ENCODE data around the gene ARF3. TPM values are rescaled to one million over a fixed set of nuclear protein-coding genes. Genes with fewer than 3 reads are reported as not detected.
A peak's percentile ranks its signal among the peaks of the same experiment; 100 is the strongest.

Gene ARF3
- total and polyA plus RNA-seq, 7 experiments from 2014 or later = 15.9 to 137 (median 52.5) TPM

- peaks cover 0 to 62% (median 5%) of the 10 kb centered on the region in 5 donors for H3K27me3 Mint-ChIP-seq
- no peak for DNase-seq
- H3K4me3 Mint-ChIP-seq = no peak overlapping the region
- no peaks in the 10 kb centered on the region for H3K36me3 Mint-ChIP-seq
- Histone ChIP-seq H3K4me3 (ENCODE audit: low read length) (no peak overlapping the region), H3K27ac (ENCODE audit: low read depth, low read length) (no peak overlapping the region), H3K36me3 (ENCODE audit: control insufficient read depth in 2 of 3, insufficient read depth in 3 of 3, low read length in 3 of 3) (no peaks in the 10 kb centered on the region), H3K4me1 (ENCODE audit: control insufficient read depth in 2 of 2, insufficient read depth in 2 of 2, low read length in 2 of 2) (peaks cover 5 to 16% of the 10 kb centered on the region in 2 donors), H3K9me3 (ENCODE audit: control insufficient read depth in 2 of 3, low read length in 3 of 3) (no peaks in the 10 kb centered on the region), H3K27me3 (ENCODE audit: control insufficient read depth in 2 of 2, insufficient read depth in 2 of 2, low read length in 2 of 2) (peaks cover 0 to 2% of the 10 kb centered on the region in 2 donors)
- H3K27ac Mint-ChIP-seq = no peak overlapping the region
- H3K4me1 Mint-ChIP-seq = peaks cover 0 to 14% (median 2%) of the 10 kb centered on the region in 7 donors
- POLR2A ChIA-PET = no interaction called here
- intact Hi-C loops (cut with micrococcal nuclease) = no loop called here
- ATAC-seq = no peak
- no peaks in the 10 kb centered on the region for H3K9me3 Mint-ChIP-seq
- CTCF ChIA-PET = interaction anchor here (0.5 kb wide), 1 partner anchor 24 kb away, joined by 3 read pairs; no protein-coding TSS in a partner anchor
Observed at GRCh38 chr12:48965298-48965838, 8.1 kb upstream of the ARF3 start.

- ChIA-PET POLR2A (no interaction called here), CTCF (interaction anchor here (0.6 kb wide), 1 partner anchor 22 kb away, joined by 4 read pairs; no protein-coding TSS in a partner anchor)
- H3K27ac ChIP-seq (ENCODE audit: low read depth, low read length) = no peak overlapping the region
- no peak overlapping the region for H3K4me3 Mint-ChIP-seq
- H3K9me3 ChIP-seq (ENCODE audit: control insufficient read depth in 2 of 3, low read length in 3 of 3) = no peaks in the 10 kb centered on the region
- no peaks in the 10 kb centered on the region for H3K9me3 Mint-ChIP-seq
- peaks cover 0 to 15% (median 11%) of the 10 kb centered on the region in 7 donors for H3K4me1 Mint-ChIP-seq
- no peak overlapping the region for H3K4me3 ChIP-seq (ENCODE audit: low read length)
- H3K27me3 Mint-ChIP-seq = peaks cover 0 to 53% (median 5%) of the 10 kb centered on the region in 5 donors
- H3K4me1 ChIP-seq (ENCODE audit: control insufficient read depth in 2 of 2, insufficient read depth in 2 of 2, low read length in 2 of 2) = peaks cover 5 to 6% of the 10 kb centered on the region in 2 donors
- intact Hi-C loops (cut with micrococcal nuclease) = no loop called here
- no peak overlapping the region for H3K27ac Mint-ChIP-seq
- ATAC-seq (no peak), DNase-seq (no peak)
- H3K36me3 Mint-ChIP-seq = peaks cover 0 to 1% (median 0%) of the 10 kb centered on the region in 5 donors
- no peaks in the 10 kb centered on the region for H3K27me3 ChIP-seq (ENCODE audit: control insufficient read depth in 2 of 2, insufficient read depth in 2 of 2, low read length in 2 of 2)
- peaks cover 0 to 5% (median 0%) of the 10 kb centered on the region in 3 experiments for H3K36me3 ChIP-seq (ENCODE audit: control insufficient read depth in 2 of 3, insufficient read depth in 3 of 3, low read length in 3 of 3)
Observed at GRCh38 chr12:48961801-48962200, 4.5 kb upstream of the ARF3 start.

- ATAC-seq (no peak), DNase-seq (no peak)
- no peaks in the 10 kb centered on the region for H3K9me3 Mint-ChIP-seq
- peaks cover 8% of the 10 kb centered on the region in 2 donors for H3K4me1 ChIP-seq (ENCODE audit: control insufficient read depth in 2 of 2, insufficient read depth in 2 of 2, low read length in 2 of 2)
- H3K27me3 Mint-ChIP-seq = peaks cover 0 to 50% (median 5%) of the 10 kb centered on the region in 5 donors
- CTCF ChIA-PET = no interaction called here
- H3K27ac ChIP-seq (ENCODE audit: low read depth, low read length) = no peak overlapping the region
- H3K9me3 ChIP-seq (ENCODE audit: control insufficient read depth in 2 of 3, low read length in 3 of 3) = no peaks in the 10 kb centered on the region
- H3K4me3 Mint-ChIP-seq = no peak overlapping the region
- H3K36me3 ChIP-seq (ENCODE audit: control insufficient read depth in 2 of 3, insufficient read depth in 3 of 3, low read length in 3 of 3) = peaks cover 0 to 5% (median 0%) of the 10 kb centered on the region in 3 experiments
- no peak overlapping the region for H3K27ac Mint-ChIP-seq
- intact Hi-C loops (cut with micrococcal nuclease) = no loop called here
- no peak overlapping the region for H3K4me3 ChIP-seq (ENCODE audit: low read length)
- POLR2A ChIA-PET = no interaction called here
- no peaks in the 10 kb centered on the region for H3K27me3 ChIP-seq (ENCODE audit: control insufficient read depth in 2 of 2, insufficient read depth in 2 of 2, low read length in 2 of 2)
- peaks cover 0 to 1% (median 0%) of the 10 kb centered on the region in 5 donors for H3K36me3 Mint-ChIP-seq
- peaks cover 0 to 20% (median 16%) of the 10 kb centered on the region in 7 donors for H3K4me1 Mint-ChIP-seq
Observed at GRCh38 chr12:48961331-48961730, 4.0 kb upstream of the ARF3 start.

- Mint-ChIP-seq H3K27me3 (peaks cover 0 to 47% (median 5%) of the 10 kb centered on the region in 5 donors), H3K27ac (no peak overlapping the region), H3K9me3 (no peaks in the 10 kb centered on the region), H3K4me3 (no peak overlapping the region), H3K36me3 (peaks cover 0 to 5% (median 0%) of the 10 kb centered on the region in 5 donors), H3K4me1 (peaks cover 4 to 25% (median 21%) of the 10 kb centered on the region in 7 donors)
- Histone ChIP-seq H3K36me3 (ENCODE audit: control insufficient read depth in 2 of 3, insufficient read depth in 3 of 3, low read length in 3 of 3) (peaks cover 0 to 5% (median 0%) of the 10 kb centered on the region in 3 experiments), H3K4me3 (ENCODE audit: low read length) (no peak overlapping the region), H3K27ac (ENCODE audit: low read depth, low read length) (no peak overlapping the region), H3K4me1 (ENCODE audit: control insufficient read depth in 2 of 2, insufficient read depth in 2 of 2, low read length in 2 of 2) (peaks cover 13% of the 10 kb centered on the region in 2 donors), H3K27me3 (ENCODE audit: control insufficient read depth in 2 of 2, insufficient read depth in 2 of 2, low read length in 2 of 2) (no peaks in the 10 kb centered on the region), H3K9me3 (ENCODE audit: control insufficient read depth in 2 of 3, low read length in 3 of 3) (no peaks in the 10 kb centered on the region)
- DNase-seq (no peak), ATAC-seq (no peak)
- ChIA-PET CTCF (no interaction called here), POLR2A (no interaction called here)
- intact Hi-C loops (cut with micrococcal nuclease) = no loop called here
Observed at GRCh38 chr12:48960834-48961233, 3.5 kb upstream of the ARF3 start.

GRCh38 chr12:48958049-48958388, 732 bp upstream of the ARF3 start:
- peak overlapping the region in 7 of 9 donors; percentile 32 to 96 (median 89) for H3K27ac Mint-ChIP-seq
- intact Hi-C loops (cut with micrococcal nuclease) = loop anchor here in 1 of 2 donors (5.0 kb wide), 1 partner anchor 761 kb away; no protein-coding TSS in a partner anchor
- H3K27me3 ChIP-seq (ENCODE audit: control insufficient read depth in 2 of 2, insufficient read depth in 2 of 2, low read length in 2 of 2) = no peaks in the 10 kb centered on the region
- H3K36me3 ChIP-seq (ENCODE audit: control insufficient read depth in 2 of 3, insufficient read depth in 3 of 3, low read length in 3 of 3) = peaks cover 0 to 6% (median 0%) of the 10 kb centered on the region in 3 experiments
- peaks cover 0 to 14% (median 10%) of the 10 kb centered on the region in 5 donors for H3K36me3 Mint-ChIP-seq
- DNase-seq = no peak
- peaks cover 0 to 31% (median 5%) of the 10 kb centered on the region in 5 donors for H3K27me3 Mint-ChIP-seq
- no peak for ATAC-seq
- ChIA-PET CTCF (interaction anchor here (0.6 to 1.9 kb wide), 10 partner anchors 11 to 106 kb away, joined by 3 to 11 read pairs (median 3); partner anchors contain the start of genes DDX23 and WNT1), POLR2A (interaction anchor here (0.6 to 1.8 kb wide), 8 partner anchors 10 to 230 kb away, joined by 3 to 8 read pairs (median 4); partner anchors contain the start of genes DDX23 and FKBP11)
- peaks cover 17 to 22% of the 10 kb centered on the region in 2 donors for H3K4me1 ChIP-seq (ENCODE audit: control insufficient read depth in 2 of 2, insufficient read depth in 2 of 2, low read length in 2 of 2)
- H3K27ac ChIP-seq (ENCODE audit: low read depth, low read length) = peak overlapping the region; percentile 80
- H3K9me3 ChIP-seq (ENCODE audit: control insufficient read depth in 2 of 3, low read length in 3 of 3) = no peaks in the 10 kb centered on the region
- peaks cover 27 to 50% (median 43%) of the 10 kb centered on the region in 7 donors for H3K4me1 Mint-ChIP-seq
- peak overlapping the region; percentile 90 to 99 (median 96) for H3K4me3 Mint-ChIP-seq
- peak overlapping the region; percentile 86 for H3K4me3 ChIP-seq (ENCODE audit: low read length)
- peaks cover 0 to 1% (median 0%) of the 10 kb centered on the region in 11 donors for H3K9me3 Mint-ChIP-seq

- peak in 1 of 9 donors; percentile 47 for DNase-seq
- H3K4me3 Mint-ChIP-seq = peak overlapping the region; percentile 90 to 99 (median 96)
- H3K4me3 ChIP-seq (ENCODE audit: low read length) = peak overlapping the region; percentile 86
- peaks cover 0 to 11% (median 0%) of the 10 kb centered on the region in 3 experiments for H3K36me3 ChIP-seq (ENCODE audit: control insufficient read depth in 2 of 3, insufficient read depth in 3 of 3, low read length in 3 of 3)
- no peaks in the 10 kb centered on the region for H3K27me3 ChIP-seq (ENCODE audit: control insufficient read depth in 2 of 2, insufficient read depth in 2 of 2, low read length in 2 of 2)
- H3K9me3 Mint-ChIP-seq = peaks cover 0 to 1% (median 0%) of the 10 kb centered on the region in 11 donors
- peaks cover 0 to 24% (median 3%) of the 10 kb centered on the region in 5 donors for H3K27me3 Mint-ChIP-seq
- CTCF ChIA-PET = interaction anchor here (1.0 to 1.9 kb wide), 6 partner anchors 12 to 103 kb away, joined by 3 to 10 read pairs (median 4); partner anchors contain the start of gene WNT1
- POLR2A ChIA-PET = interaction anchor here (0.8 to 1.8 kb wide), 9 partner anchors 11 to 175 kb away, joined by 3 to 8 read pairs (median 5); partner anchors contain the start of genes DDX23, FKBP11, RND1 and WNT1
- H3K4me1 Mint-ChIP-seq = peaks cover 27 to 62% (median 49%) of the 10 kb centered on the region in 7 donors
- H3K27ac ChIP-seq (ENCODE audit: low read depth, low read length) = peak overlapping the region; percentile 80
- intact Hi-C loops (cut with micrococcal nuclease) = loop anchor here (1.0 to 5.0 kb wide), 11 partner anchors 14 to 759 kb away; partner anchors contain the start of genes DDX23 (in 2 of the 2), FKBP11 (in 2 of the 2), WNT1 (in 2 of the 2) and PRKAG1 (in 1 of the 2)
- peak; percentile 31 for ATAC-seq
- H3K27ac Mint-ChIP-seq = peak overlapping the region; percentile 78 to 96 (median 83)
- H3K4me1 ChIP-seq (ENCODE audit: control insufficient read depth in 2 of 2, insufficient read depth in 2 of 2, low read length in 2 of 2) = peaks cover 17 to 22% of the 10 kb centered on the region in 2 donors
- H3K9me3 ChIP-seq (ENCODE audit: control insufficient read depth in 2 of 3, low read length in 3 of 3) = no peaks in the 10 kb centered on the region
- H3K36me3 Mint-ChIP-seq = peaks cover 0 to 22% (median 10%) of the 10 kb centered on the region in 5 donors
Observed at GRCh38 chr12:48956279-48957140, 777 bp downstream of the ARF3 start.

Measured in naive thymus-derived CD4-positive, alpha-beta T cell (primary cell).